ENCODE data around the gene DCST2.

DNA sequence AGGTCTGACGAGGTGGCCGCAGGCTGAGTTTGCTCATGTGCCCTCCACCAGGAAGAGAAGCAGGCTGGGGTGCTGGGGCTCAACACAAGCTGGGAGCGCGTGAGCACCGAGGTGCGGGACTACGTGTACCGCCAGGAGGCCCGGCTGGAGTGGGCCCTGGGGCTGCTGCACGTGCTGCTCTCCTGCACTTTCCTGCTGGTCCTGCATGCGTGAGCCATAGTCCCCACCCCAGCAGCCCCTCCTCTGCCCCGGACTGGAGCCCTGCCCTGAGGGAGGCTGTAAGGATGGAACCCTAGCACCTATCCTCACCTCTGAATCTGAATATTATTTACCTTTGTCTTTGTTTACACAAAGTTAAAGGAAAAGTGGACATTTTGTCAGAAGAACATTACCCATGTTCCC is 9.7 kb upstream of the DCST2 start:
- TF ChIP-seq CTCF (IDR thresholded peaks at IDR 0.05), result no peak
- no peak for TF ChIP-seq POLR2A (IDR thresholded peaks at IDR 0.05)

All from body of pancreas (tissue), 4 donors.